PC-9 (cell line): ENCODE data around the gene HSPG2. TPM values are rescaled to one million over a fixed set of nuclear protein-coding genes. Genes with fewer than 3 reads are reported as not detected.

Experiments used
- BruUV-seq: library from RNA; stranded (reverse); fragments of 400-500 nt; replicated peaks from 2 replicates; lab custom pipeline; 2021; lab: Mats Ljungman, UMichigan
- CTCF ChIA-PET: fragments of 300-600 bp; sonication (Branson Sonifier 250); formaldehyde crosslinking; loops from one replicate; lab custom pipeline; 2022; ENCODE audit warnings: antibody characterized with exemption; lab: Charles Lee
- POLR2A ChIA-PET: fragments of 300-600 bp; sonication (Branson Sonifier 250); formaldehyde crosslinking; loops from one replicate; lab custom pipeline; 2022; ENCODE audit warnings: antibody characterized with exemption; ENCODE audit not compliant: unreplicated experiment; lab: Charles Lee
- DNase-seq, 2 experiments: peaks; one replicate each; pipeline versions ENCODE4 v3.0.0 to v3.0.0-alpha.2; 2015 to 2022; ENCODE audit warnings: mixed read lengths in 1 of 2
- H2AFZ ChIP-seq: fragments of 200-600 bp; sonication (generic); 2 replicates; pipeline ENCODE4 v1.8.1; 2017; ENCODE audit warnings: antibody characterized with exemption
- H3F3A ChIP-seq: fragments of 200-600 bp; sonication (generic); 2 replicates; pipeline ENCODE4 v1.8.1; 2017; ENCODE audit warnings: antibody characterized with exemption, mild to moderate bottlenecking, low read depth; ENCODE audit not compliant: insufficient read depth
- H3K27ac ChIP-seq: fragments of 200-600 bp; sonication (generic); 2 replicates; pipeline ENCODE4 v1.6.1; 2016; ENCODE audit warnings: mixed run types
- H3K27me3 ChIP-seq: fragments of 200-600 bp; sonication (generic); 2 replicates; pipeline ENCODE4 v1.6.1; 2016; ENCODE audit warnings: low read depth, mixed run types; ENCODE audit not compliant: insufficient read depth
- H3K36me3 ChIP-seq: fragments of 200-600 bp; sonication (generic); 2 replicates; pipeline ENCODE4 v1.6.1; 2016; ENCODE audit warnings: low read depth, mixed run types
- H3K4me1 ChIP-seq: fragments of 200-600 bp; sonication (generic); replicated peaks from 2 replicates; pipeline ENCODE4 v1.6.1; 2016; ENCODE audit warnings: mixed run types; ENCODE audit not compliant: insufficient read depth
- H3K4me2 ChIP-seq: fragments of 200-600 bp; sonication (generic); 2 replicates; pipeline ENCODE4 v1.6.1; 2017; ENCODE audit warnings: mixed run types
- H3K4me3 ChIP-seq: fragments of 200-600 bp; sonication (generic); 2 replicates; pipeline ENCODE4 v1.6.1; 2016; ENCODE audit warnings: mixed run types
- H3K79me2 ChIP-seq: fragments of 200-600 bp; sonication (generic); 2 replicates; pipeline ENCODE4 v1.6.1; 2017; ENCODE audit warnings: low read depth, mixed run types
- H3K9me2 ChIP-seq: fragments of 200-600 bp; sonication (generic); 2 replicates; pipeline ENCODE4 v1.8.1; 2017; ENCODE audit warnings: mild to moderate bottlenecking; ENCODE audit not compliant: insufficient read depth
- H3K9me3 ChIP-seq: fragments of 200-600 bp; sonication (generic); 2 replicates; pipeline ENCODE4 v1.8.1; 2016; ENCODE audit warnings: low read depth; ENCODE audit not compliant: insufficient read depth
- H4K20me1 ChIP-seq: fragments of 200-600 bp; sonication (generic); 2 replicates; pipeline ENCODE4 v1.8.1; 2017; ENCODE audit not compliant: insufficient read depth
- CTCF ChIP-seq: fragments of 200-600 bp; sonication (generic); conservative IDR thresholded peaks from 2 replicates; pipeline ENCODE4 v1.6.1; 2017; ENCODE audit warnings: mixed run types, antibody characterized with exemption, mild to moderate bottlenecking, moderate library complexity
- EZH2 ChIP-seq: fragments of 200-600 bp; sonication (generic); IDR thresholded peaks from 2 replicates; pipeline ENCODE4 v1.8.0; 2017; ENCODE audit warnings: antibody characterized with exemption, low read depth
- intact Hi-C: fragments of 100-400 bp; cut with micrococcal nuclease; formaldehyde crosslinking; loops from one replicate; pipeline ENCODE4 v1.10.0; 2022; ENCODE audit not compliant: unreplicated experiment
- total RNA-seq: library from RNA; stranded (reverse); gene quantifications from 2 replicates; pipeline ENCODE4 v1.2.3, GENCODE V29; 2021

Gene HSPG2
- total RNA-seq, 1 experiment from 2014 or later = 126 TPM

- BruUV-seq = no TSS peak
- H2AFZ ChIP-seq = no peak overlapping the region
- no peaks in the 10 kb centered on the region for H3K79me2 ChIP-seq
- ChIA-PET POLR2A (interaction anchor here (0.7 kb wide), 2 partner anchors 91 to 191 kb away, joined by 3 to 26 read pairs; no protein-coding TSS in a partner anchor), CTCF (no interaction called here)
- intact Hi-C loops = loop anchor here (2.0 kb wide), 1 partner anchor 35 kb away; no protein-coding TSS in a partner anchor
- DNase-seq = peak; percentile 61 to 83
- H3K4me3 ChIP-seq = no peak overlapping the region
- peak overlapping the region; percentile 46; the same call in 1 of the 2 replicates for H3K27ac ChIP-seq
- TF ChIP-seq EZH2 = no peak
- TF ChIP-seq CTCF = no peak
- H4K20me1 ChIP-seq = no peaks in the 10 kb centered on the region
- H3K4me2 ChIP-seq = no peak overlapping the region
- peaks cover 13% of the 10 kb centered on the region; the same call in 1 of the 2 replicates for H3F3A ChIP-seq
- peaks cover 11% of the 10 kb centered on the region for H3K4me1 ChIP-seq
- no peaks in the 10 kb centered on the region for H3K9me2 ChIP-seq
- no peaks in the 10 kb centered on the region for H3K27me3 ChIP-seq
- no peaks in the 10 kb centered on the region for H3K36me3 ChIP-seq
- no peaks in the 10 kb centered on the region for H3K9me3 ChIP-seq
Measured at GRCh38 chr1:21861602-21862429, 75.3 kb downstream of the HSPG2 start.

GRCh38 chr1:21860971-21861370, 76.1 kb downstream of the HSPG2 start:
- CTCF ChIA-PET = no interaction called here
- TF ChIP-seq CTCF (no peak), EZH2 (no peak)

DNA sequence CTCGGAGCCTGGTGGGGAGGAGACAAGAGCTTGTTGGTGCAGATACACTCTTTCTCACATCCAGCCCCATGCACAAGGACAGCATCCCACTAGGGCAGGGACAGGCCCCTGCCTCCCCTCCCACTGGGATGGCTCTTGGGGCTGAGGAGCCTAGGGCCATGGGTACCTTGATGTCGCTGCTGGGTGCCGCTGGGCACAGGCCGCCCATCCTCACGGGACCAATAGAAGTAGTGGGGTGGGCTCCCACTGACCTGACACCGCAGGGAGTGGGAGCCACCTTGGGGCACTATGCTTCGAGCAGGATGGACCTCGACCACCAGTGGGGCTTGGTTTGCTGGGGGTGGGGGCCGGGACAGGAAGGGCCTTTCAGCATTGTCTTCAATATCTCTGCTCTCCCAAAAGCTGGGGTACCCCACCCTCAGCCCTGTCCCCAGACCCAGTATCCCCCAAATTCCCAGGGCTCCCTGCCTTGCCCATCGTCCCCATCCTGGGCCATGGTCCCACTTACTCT, 77.4 kb downstream of the HSPG2 start:
- no peak overlapping the region for H2AFZ ChIP-seq
- CTCF ChIA-PET = no interaction called here
- no peaks in the 10 kb centered on the region for H3K36me3 ChIP-seq
- H4K20me1 ChIP-seq = no peaks in the 10 kb centered on the region
- no TSS peak for BruUV-seq
- intact Hi-C loops = no loop called here
- H3K9me3 ChIP-seq = no peaks in the 10 kb centered on the region
- H3F3A ChIP-seq = peaks cover 8% of the 10 kb centered on the region; the same call in 1 of the 2 replicates
- H3K4me2 ChIP-seq = no peak overlapping the region
- POLR2A ChIA-PET = no interaction called here
- H3K4me1 ChIP-seq = peaks cover 11% of the 10 kb centered on the region
- H3K27me3 ChIP-seq = no peaks in the 10 kb centered on the region
- no peak for DNase-seq
- TF ChIP-seq CTCF (no peak), EZH2 (no peak)
- no peak overlapping the region for H3K4me3 ChIP-seq
- no peaks in the 10 kb centered on the region for H3K9me2 ChIP-seq
- H3K27ac ChIP-seq = no peak overlapping the region
- no peaks in the 10 kb centered on the region for H3K79me2 ChIP-seq

More at GRCh38 chr1:21860971-21861370, 76.1 kb downstream of the HSPG2 start:
- Histone ChIP-seq H3K4me3 (no peak overlapping the region), H3K27ac (no peak overlapping the region), H3K9me2 (no peaks in the 10 kb centered on the region), H3F3A (peaks cover 8% of the 10 kb centered on the region; the same call in 1 of the 2 replicates), H3K36me3 (no peaks in the 10 kb centered on the region), H3K27me3 (no peaks in the 10 kb centered on the region), H3K4me2 (no peak overlapping the region), H3K9me3 (no peaks in the 10 kb centered on the region), H2AFZ (no peak overlapping the region), H3K79me2 (no peaks in the 10 kb centered on the region), H4K20me1 (no peaks in the 10 kb centered on the region), H3K4me1 (peaks cover 11% of the 10 kb centered on the region)
- intact Hi-C loops = no loop called here
- POLR2A ChIA-PET = no interaction called here
- no peak for DNase-seq
- no TSS peak for BruUV-seq
